Neutrophil (primary cell): ENCODE data around the gene SLC7A10.

ENCODE experiments used
- H3K27ac ChIP-seq: fragments of 200-600 bp; sonication (generic); 2 replicates; pipeline ENCODE4 v1.5.1; 2016; ENCODE audit warnings: mild to moderate bottlenecking, moderate library complexity
- H3K27me3 ChIP-seq: fragments of 200-600 bp; sonication (generic); 2 replicates; pipeline ENCODE4 v1.6.0; 2016; ENCODE audit warnings: mild to moderate bottlenecking
- H3K36me3 ChIP-seq: fragments of 200-600 bp; sonication (generic); 2 replicates; pipeline ENCODE4 v1.5.1; 2017
- H3K4me1 ChIP-seq, 2 experiments: fragments of 200-600 bp in 1 of 2; sonication (generic) in 1 of 2; 1 replicate in 1 of 2; 2 replicates in 1 of 2; pipeline versions ENCODE4 v1.5.1 to v1.6.1; 2013 to 2016; ENCODE audit warnings: low read depth in 1 of 2, low read length in 1 of 2, mild to moderate bottlenecking in 1 of 2, moderate library complexity in 1 of 2; ENCODE audit not compliant: control insufficient read depth in 1 of 2, insufficient read depth in 1 of 2
- H3K4me3 ChIP-seq, 2 experiments: fragments of 200-600 bp in 1 of 2; sonication (generic) in 1 of 2; 1 replicate in 1 of 2; 2 replicates in 1 of 2; pipeline ENCODE4 v1.5.1; 2013 to 2016; ENCODE audit warnings: low read depth in 1 of 2, low read length in 1 of 2, mild to moderate bottlenecking in 1 of 2, moderate library complexity in 1 of 2
- H3K9me3 ChIP-seq: fragments of 200-600 bp; sonication (generic); 2 replicates; pipeline ENCODE4 v1.5.1; 2016
- CTCF ChIP-seq: fragments of 200-600 bp; sonication (generic); IDR thresholded peaks from 2 replicates; pipeline ENCODE4 v1.5.1; 2016; ENCODE audit warnings: antibody characterized with exemption

SLC7A10 gene

GRCh38 chr19:33208371-33208895, 17.2 kb downstream of the SLC7A10 start:
- no peak overlapping the region for H3K4me3 ChIP-seq
- no peak overlapping the region for H3K27ac ChIP-seq
- H3K27me3 ChIP-seq: no peaks in the 10 kb centered on the region
- no peaks in the 10 kb centered on the region for H3K4me1 ChIP-seq
- TF ChIP-seq CTCF: no peak
- no peaks in the 10 kb centered on the region for H3K9me3 ChIP-seq
- H3K36me3 ChIP-seq: peaks cover 47% of the 10 kb centered on the region

- Histone ChIP-seq H3K9me3 (no peaks in the 10 kb centered on the region), H3K27ac (no peak overlapping the region), H3K27me3 (no peaks in the 10 kb centered on the region), H3K4me1 (no peaks in the 10 kb centered on the region), H3K4me3 (no peak overlapping the region), H3K36me3 (peaks cover 52% of the 10 kb centered on the region)
- no peak for TF ChIP-seq CTCF
Measured at GRCh38 chr19:33207903-33208302, 17.7 kb downstream of the SLC7A10 start.

GRCh38 chr19:33207040-33207620, 18.5 kb downstream of the SLC7A10 start:
- Histone ChIP-seq H3K9me3 (no peaks in the 10 kb centered on the region), H3K4me1 (no peaks in the 10 kb centered on the region), H3K27me3 (no peaks in the 10 kb centered on the region), H3K36me3 (peaks cover 58% of the 10 kb centered on the region), H3K4me3 (no peak overlapping the region), H3K27ac (no peak overlapping the region)
- no peak for TF ChIP-seq CTCF

GRCh38 chr19:33206261-33207039, 19.2 kb downstream of the SLC7A10 start:
- Histone ChIP-seq H3K4me1 (peaks cover 0 to 1% of the 10 kb centered on the region in 2 experiments), H3K36me3 (peaks cover 58% of the 10 kb centered on the region), H3K27me3 (no peaks in the 10 kb centered on the region), H3K9me3 (no peaks in the 10 kb centered on the region), H3K27ac (no peak overlapping the region), H3K4me3 (no peak overlapping the region)
- TF ChIP-seq CTCF: no peak

GRCh38 chr19:33205531-33206260, 20.0 kb downstream of the SLC7A10 start:
- H3K27me3 ChIP-seq: no peaks in the 10 kb centered on the region
- H3K36me3 ChIP-seq: peaks cover 58% of the 10 kb centered on the region
- no peak for TF ChIP-seq CTCF
- no peak overlapping the region for H3K27ac ChIP-seq
- peaks cover 4 to 5% of the 10 kb centered on the region in 2 experiments for H3K4me1 ChIP-seq
- H3K9me3 ChIP-seq: no peaks in the 10 kb centered on the region
- H3K4me3 ChIP-seq: no peak overlapping the region
